Activated B cell treated with CpG ODN at 0.5 μM for 24 hours (primary cell): ENCODE measurements around the gene IGLON5. TPM values are rescaled to one million over a fixed set of nuclear protein-coding genes. Genes with fewer than 3 reads are reported as not detected.

ENCODE experiments used
- ATAC-seq: fragments of 200-7000 bp; cut with Tn5 transposase; one replicate; pipeline ENCODE4 v1.10.0; 2021; ENCODE audit warnings: low read depth, mild to moderate bottlenecking, moderate library complexity
- CTCF ChIA-PET: fragments of 350-600 bp; sonication (Branson Sonifier 250); formaldehyde crosslinking; loops from one replicate; lab custom pipeline; 2021; ENCODE audit warnings: antibody characterized with exemption; lab: Charles Lee
- POLR2A ChIA-PET: fragments of 350-600 bp; sonication (Branson Sonifier 250); formaldehyde crosslinking; loops from one replicate; lab custom pipeline; 2021; ENCODE audit warnings: antibody characterized with exemption; lab: Charles Lee
- DNase-seq: peaks from one replicate; pipeline ENCODE4 v3.0.0; 2022
- H3K27ac Mint-ChIP-seq: one replicate; pipeline ENCODE4 v1.8.0; 2020; ENCODE audit warnings: mixed read lengths
- H3K27me3 Mint-ChIP-seq: one replicate; pipeline ENCODE4 v1.8.0; 2021; ENCODE audit warnings: mixed read lengths
- H3K36me3 Mint-ChIP-seq: one replicate; pipeline ENCODE4 v1.8.0; 2021; ENCODE audit warnings: low read depth, mixed read lengths
- H3K4me1 Mint-ChIP-seq: one replicate; pipeline ENCODE4 v1.8.0; 2021; ENCODE audit warnings: mixed read lengths
- H3K4me3 Mint-ChIP-seq: one replicate; pipeline ENCODE4 v1.8.0; 2020; ENCODE audit warnings: mild to moderate bottlenecking, mixed read lengths
- H3K9me3 Mint-ChIP-seq: one replicate; pipeline ENCODE4 v1.8.0; 2020; ENCODE audit warnings: mixed read lengths
- CTCF ChIP-seq: fragments of 200-600 bp; IDR thresholded peaks from one replicate; pipeline ENCODE4 v1.8.0; 2022; ENCODE audit warnings: antibody characterized with exemption, mild to moderate bottlenecking
- intact Hi-C: fragments of 100-400 bp; cut with micrococcal nuclease; formaldehyde crosslinking; loops from one replicate; pipeline ENCODE4 v1.15.1; 2024
- total RNA-seq: library from RNA; stranded (reverse); gene quantifications from 2 replicates; pipeline ENCODE4 v1.2.3, GENCODE V29; 2022

The IGLON5 gene
- total RNA-seq, 1 donor from 2014 or later = not detected

- H3K4me3 Mint-ChIP-seq = peak overlapping the region; percentile 98
- no peaks in the 10 kb centered on the region for H3K9me3 Mint-ChIP-seq
- no peak for TF ChIP-seq CTCF
- H3K36me3 Mint-ChIP-seq = peaks cover 12% of the 10 kb centered on the region
- DNase-seq (peak; percentile 41), ATAC-seq (no peak)
- H3K27ac Mint-ChIP-seq = peak overlapping the region; percentile 96
- no peaks in the 10 kb centered on the region for H3K27me3 Mint-ChIP-seq
- ChIA-PET POLR2A (interaction anchor here (0.6 to 3.7 kb wide), 6 partner anchors 21 to 68 kb away, joined by 3 to 35 read pairs (median 7); partner anchors contain the start of gene SIGLEC10), CTCF (interaction anchor here (1.6 to 1.7 kb wide), 2 partner anchors 21 to 25 kb away, joined by 5 to 7 read pairs; no protein-coding TSS in a partner anchor)
- peaks cover 39% of the 10 kb centered on the region for H3K4me1 Mint-ChIP-seq
- intact Hi-C loops = loop anchor here (10.0 kb wide), 1 partner anchor 561 kb away; no protein-coding TSS in a partner anchor
Measured at GRCh38 chr19:51365211-51365964, 53.9 kb downstream of the IGLON5 start.

- no peak for DNase-seq
- H3K4me1 Mint-ChIP-seq = peaks cover 37% of the 10 kb centered on the region
- intact Hi-C loops = loop anchor here (10.0 kb wide), 1 partner anchor 561 kb away; no protein-coding TSS in a partner anchor
Measured at GRCh38 chr19:51365965-51366388, 54.5 kb downstream of the IGLON5 start, which contains the start of gene ETFB. TSS of gene ETFB (minus strand) at chr19:51366388. CDS start at chr19:51366326, 62 bp downstream.

GRCh38 chr19:51366389-51367254 lies 55.2 kb downstream of the IGLON5 start:
- Mint-ChIP-seq H3K36me3 (peaks cover 12% of the 10 kb centered on the region), H3K27ac (peak overlapping the region; percentile 96), H3K4me1 (peaks cover 37% of the 10 kb centered on the region), H3K27me3 (no peaks in the 10 kb centered on the region), H3K9me3 (no peaks in the 10 kb centered on the region), H3K4me3 (peak overlapping the region; percentile 98)
- TF ChIP-seq CTCF = no peak
- POLR2A ChIA-PET = interaction anchor here (0.6 to 3.7 kb wide), 14 partner anchors 11 to 336 kb away, joined by 3 to 35 read pairs (median 4); partner anchors contain the start of gene SIGLEC10
- DNase-seq (peak; percentile 80), ATAC-seq (peak; percentile 53)
- CTCF ChIA-PET = interaction anchor here (1.5 to 1.7 kb wide), 3 partner anchors 22 to 51 kb away, joined by 5 to 7 read pairs (median 6); partner anchors contain the start of gene SIGLEC10
- intact Hi-C loops = loop anchor here (1.0 to 10.0 kb wide), 6 partner anchors 22 to 562 kb away; partner anchors contain the start of gene SIGLEC10

More at GRCh38 chr19:51365965-51366388, 54.5 kb downstream of the IGLON5 start, which contains the start of gene ETFB:
- no peak for ATAC-seq
- POLR2A ChIA-PET = interaction anchor here (0.6 to 3.7 kb wide), 6 partner anchors 21 to 67 kb away, joined by 3 to 35 read pairs (median 7); partner anchors contain the start of gene SIGLEC10
- Mint-ChIP-seq H3K27me3 (no peaks in the 10 kb centered on the region), H3K36me3 (peaks cover 12% of the 10 kb centered on the region), H3K4me3 (peak within 1 kb of the TSS; percentile 98), H3K9me3 (no peaks in the 10 kb centered on the region), H3K27ac (peak within 1 kb of the TSS; percentile 96)
- CTCF ChIA-PET = interaction anchor here (1.6 to 1.7 kb wide), 2 partner anchors 22 to 26 kb away, joined by 5 to 7 read pairs; no protein-coding TSS in a partner anchor
- no peak for TF ChIP-seq CTCF

DNA sequence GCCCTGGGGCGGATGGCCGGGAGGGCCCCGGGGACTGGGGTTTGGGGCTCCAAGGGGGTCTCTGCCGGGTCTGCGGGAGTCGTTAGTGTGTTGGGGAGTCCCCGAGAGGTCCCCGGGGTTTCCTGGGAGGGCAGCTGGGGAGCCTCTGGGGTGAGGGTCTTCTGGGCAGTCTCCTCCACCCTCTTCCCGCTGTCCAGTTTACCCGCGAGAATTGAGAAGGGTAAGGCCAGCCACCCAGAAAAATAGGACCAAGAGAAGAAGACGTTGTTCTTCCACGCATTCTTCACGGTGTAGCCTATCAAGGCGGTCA lies 55.8 kb downstream of the IGLON5 start:
- H3K4me1 Mint-ChIP-seq = peaks cover 36% of the 10 kb centered on the region
- no peak for TF ChIP-seq CTCF

More for the DNA sequence above, 55.8 kb downstream of the IGLON5 start:
- ChIA-PET CTCF (interaction anchor here (1.2 to 1.5 kb wide), 2 partner anchors 29 to 50 kb away, joined by 3 to 6 read pairs; partner anchors contain the start of gene SIGLEC10), POLR2A (interaction anchor here (1.0 to 3.7 kb wide), 11 partner anchors 11 to 335 kb away, joined by 3 to 35 read pairs (median 3); partner anchors contain the start of gene SIGLEC10)
- Mint-ChIP-seq H3K4me3 (peak overlapping the region; percentile 98), H3K27ac (peak overlapping the region; percentile 96), H3K27me3 (no peaks in the 10 kb centered on the region), H3K9me3 (no peaks in the 10 kb centered on the region), H3K36me3 (peaks cover 12% of the 10 kb centered on the region)
- DNase-seq = peak; percentile 60
- no peak for ATAC-seq
- intact Hi-C loops = loop anchor here (1.0 to 10.0 kb wide), 6 partner anchors 23 to 562 kb away; partner anchors contain the start of gene SIGLEC10
